HepG2 (cell line): ENCODE results near the gene LATS1. TPM values are rescaled to one million over a fixed set of nuclear protein-coding genes. Genes with fewer than 3 reads are reported as not detected.

Source experiments
- ATAC-seq: fragments of 200-7000 bp; cut with Tn5 transposase; 3 replicates; pipeline ENCODE4 v1.9.1; 2020; ENCODE audit warnings: mild to moderate bottlenecking, moderate library complexity
- BruUV-seq: library from RNA; stranded (reverse); fragments of 400-500 nt; replicated peaks from 2 replicates; lab custom pipeline; 2021; lab: Mats Ljungman, UMichigan
- CTCF ChIA-PET: fragments of 300-600 bp; formaldehyde crosslinking; extraction: SDS; loops from one replicate; lab custom pipeline; 2021; ENCODE audit warnings: low total read pairs, inconsistent platforms, low intra/inter-chr PET ratio; lab: Yijun Ruan, JAX
- POLR2A ChIA-PET: fragments of 350-600 bp; sonication (Branson Sonifier 250); formaldehyde crosslinking; loops from one replicate; lab custom pipeline; 2020; ENCODE audit warnings: antibody characterized with exemption, inconsistent platforms; lab: Yijun Ruan, JAX
- DNase-seq: peaks from one replicate; pipeline ENCODE4 v3.0.0-alpha.2; 2015; ENCODE audit warnings: low spot score
- FAIRE-seq: peaks from 3 replicates; lab custom pipeline; 2011; peaks lifted over from hg19 to GRCh38; lab: Jason Lieb, UNC
- H2AFZ ChIP-seq: one replicate; pipeline ENCODE4 v1.6.1; 2011; ENCODE audit warnings: low read length, inconsistent platforms
- H3K27ac ChIP-seq: fragments of 300-600 bp; 3 replicates; pipeline ENCODE4 v1.8.0; 2011; ENCODE audit warnings: mixed run types, mild to moderate bottlenecking, mixed read lengths, low read length, inconsistent platforms; ENCODE audit not compliant: insufficient read depth; ENCODE audit errors: extremely low read length
- H3K27me3 ChIP-seq, 2 experiments: fragments of 200-600 bp in 1 of 2; 2 replicates in 1 of 2; 3 replicates in 1 of 2; pipeline versions ENCODE4 v1.6.0 to v1.8.0; 2011; ENCODE audit warnings: low read length in 2 of 2, mild to moderate bottlenecking in 2 of 2, moderate library complexity in 2 of 2, inconsistent platforms in 1 of 2; ENCODE audit not compliant: insufficient read depth in 2 of 2, control insufficient read depth in 1 of 2
- H3K36me3 ChIP-seq, 2 experiments: fragments of 200-600 bp in 1 of 2; replicated peaks in 1 of 2; 2 replicates in 1 of 2; 3 replicates in 1 of 2; pipeline versions ENCODE4 v1.5.1 to v1.8.0; 2011; ENCODE audit warnings: low read length in 2 of 2, inconsistent platforms in 1 of 2; ENCODE audit not compliant: insufficient read depth in 2 of 2, control insufficient read depth in 1 of 2
- H3K4me1 ChIP-seq: 2 replicates; pipeline ENCODE4 v1.5.1; 2012; ENCODE audit warnings: low read length, inconsistent platforms; ENCODE audit not compliant: insufficient read depth
- H3K4me2 ChIP-seq: 2 replicates; pipeline ENCODE4 v1.6.0; 2011; ENCODE audit warnings: low read depth, low read length, inconsistent platforms
- H3K4me3 ChIP-seq, 3 experiments: fragments of 200-600 bp in 1 of 3; sonication (generic), shearing (Covaris generic) in 1 of 3; replicated peaks in 1 of 3; 2 replicates each; pipeline ENCODE4 v1.5.1; 2011 to 2016; ENCODE audit warnings: low read length in 3 of 3, inconsistent platforms in 2 of 3, low read depth in 2 of 3, mild to moderate bottlenecking in 2 of 3, control low read depth in 1 of 3, mixed read lengths in 1 of 3; ENCODE audit not compliant: insufficient read depth in 1 of 3
- H3K79me2 ChIP-seq: one replicate; pipeline ENCODE4 v1.6.1; 2011; ENCODE audit warnings: low read length, inconsistent platforms; ENCODE audit not compliant: insufficient read depth
- H3K9ac ChIP-seq: 2 replicates; pipeline ENCODE4 v1.6.0; 2011; ENCODE audit warnings: mild to moderate bottlenecking, low read depth, low read length, inconsistent platforms; ENCODE audit not compliant: insufficient read depth
- H3K9me3 ChIP-seq: 2 replicates; pipeline ENCODE4 v1.5.1; 2012; ENCODE audit warnings: mild to moderate bottlenecking, low read length
- H4K20me1 ChIP-seq: 2 replicates; pipeline ENCODE4 v1.6.0; 2011; ENCODE audit warnings: inconsistent platforms, mild to moderate bottlenecking, low read length, moderate library complexity; ENCODE audit not compliant: insufficient read depth
- GLI4 ChIP-seq: sonication (generic); formaldehyde crosslinking; IDR thresholded peaks from 2 replicates; pipeline ENCODE4 v1.5.1; 2020; ENCODE audit warnings: missing genetic modification reagents, mild to moderate bottlenecking, moderate library complexity, borderline replicate concordance
- KDM5B ChIP-seq: sonication (generic); formaldehyde crosslinking; IDR thresholded peaks from 2 replicates; pipeline ENCODE4 v1.4.0; 2020; ENCODE audit warnings: missing genetic modification reagents, mild to moderate bottlenecking, borderline replicate concordance
- MTA3 ChIP-seq: sonication (generic); formaldehyde crosslinking; IDR thresholded peaks from 2 replicates; pipeline ENCODE4 v1.4.0; 2020; ENCODE audit warnings: missing genetic modification reagents
- SMAD9 ChIP-seq: sonication (generic); formaldehyde crosslinking; IDR thresholded peaks from 2 replicates; pipeline ENCODE4 v1.5.1; 2020; ENCODE audit warnings: mild to moderate bottlenecking, missing genetic modification reagents
- SNAI1 ChIP-seq: sonication (generic); formaldehyde crosslinking; IDR thresholded peaks from 2 replicates; pipeline ENCODE4 v1.5.0; 2020; ENCODE audit warnings: mild to moderate bottlenecking, missing genetic modification reagents, borderline replicate concordance
- ZFP36L1 ChIP-seq: sonication (generic); formaldehyde crosslinking; IDR thresholded peaks from 2 replicates; pipeline ENCODE4 v1.8.0; 2022; ENCODE audit warnings: mild to moderate bottlenecking, missing genetic modification reagents, moderate library complexity
- ZFP62 ChIP-seq: sonication (generic); formaldehyde crosslinking; IDR thresholded peaks from 2 replicates; pipeline ENCODE4 v1.4.0; 2020; ENCODE audit warnings: missing genetic modification reagents
- ZKSCAN5 ChIP-seq: sonication (generic); formaldehyde crosslinking; IDR thresholded peaks from 2 replicates; pipeline ENCODE4 v1.5.1; 2020; ENCODE audit warnings: mild to moderate bottlenecking, missing genetic modification reagents
- WGBS: methylation state at CpG from one replicate; pipeline ENCODE4 v1.1.6; 2017; ENCODE audit warnings: low lambda C conversion rate; 5-methylcytosine and 5-hydroxymethylcytosine counted together
- in situ Hi-C: cut with HindIII; loops from 2 replicates; pipeline ENCODE4 v1.10.0; 2017; ENCODE audit warnings: low pct_unique_long_range_greater_than_20kb; ENCODE audit not compliant: extremely low pct_ligation_motif_present
- intact Hi-C: fragments of 100-400 bp; cut with micrococcal nuclease; formaldehyde crosslinking; loops from one replicate; pipeline ENCODE4 v1.10.0; 2022; ENCODE audit not compliant: unreplicated experiment
- polyA plus RNA-seq, 8 experiments: library from polyadenylated mRNA; depleted of rRNA in 3 of 8; stranded (reverse) in 7 of 8; unstranded in 1 of 8; fragments of >200 nt; fragmentation: Illumina TruSeq in 4 of 8; extraction: Trizol in 4 of 8; gene quantifications; 2 replicates each; pipeline versions ENCODE4 v1.2.1 to v1.2.3, GENCODE V29; 2011 to 2016; ENCODE audit warnings: low read depth in 4 of 8, missing spikeins in 1 of 8, mixed read lengths in 1 of 8; ENCODE audit not compliant: insufficient read depth in 1 of 8
- total RNA-seq, 5 experiments: library from RNA; depleted of rRNA; stranded (reverse); fragments of >200 nt; fragmentation: Illumina TruSeq; extraction: Trizol; gene quantifications; 2 replicates each; pipeline ENCODE4 v1.2.3, GENCODE V29; 2016; ENCODE audit warnings: low read depth in 1 of 5
- TF ChIP-seq, protein P1 (sequence below): sonication (generic); formaldehyde crosslinking; IDR thresholded peaks from 2 replicates; pipeline ENCODE4 v1.5.0; 2020; ENCODE audit warnings: mild to moderate bottlenecking, missing genetic modification reagents, moderate library complexity

Gene LATS1
- total and polyA plus RNA-seq, 2 of the 13 experiments (the other 11 are each of a cell fraction or from before 2014, with no cell fraction given), result 9.9 to 12.6 TPM

DNA sequence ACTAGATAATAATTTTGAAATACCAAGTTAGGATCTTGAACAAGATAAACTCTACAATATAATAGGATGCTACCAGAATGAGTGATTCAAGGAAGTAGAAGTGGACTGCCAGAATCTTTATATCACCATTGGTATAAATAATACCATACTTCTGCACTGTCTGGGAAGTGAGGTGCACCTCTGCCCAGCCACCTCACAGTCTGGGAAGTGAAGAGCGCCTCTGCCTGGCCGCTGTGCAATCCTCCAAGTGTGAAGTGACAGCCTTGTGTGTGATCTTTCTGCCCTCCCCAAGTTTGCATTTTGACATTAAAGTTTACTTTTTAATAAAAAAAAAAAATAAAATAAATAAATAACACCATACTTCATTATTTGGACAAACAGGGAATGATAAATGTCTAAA, 18.8 kb downstream of the LATS1 start:
- ChIA-PET POLR2A (interaction anchor here (1.9 kb wide), 1 partner anchor 19 kb away, joined by 5 read pairs; the partner anchor contains the start of gene LATS1), CTCF (no interaction called here)
- H3K4me2 ChIP-seq, result no peak overlapping the region
- no peak overlapping the region for H2AFZ ChIP-seq
- no peaks in the 10 kb centered on the region for H3K27me3 ChIP-seq
- in situ Hi-C loops (no loop called here), intact Hi-C loops (no loop called here)
- TF ChIP-seq KDM5B (CRISPR knock-in tag) (no peak), SNAI1 (no peak), SMAD9 (no peak), ZFP36L1 (CRISPR knock-in tag) (no peak), ZFP62 (CRISPR knock-in tag) (no peak), ZKSCAN5 (CRISPR knock-in tag) (no peak), GLI4 (CRISPR knock-in tag) (no peak), MTA3 (CRISPR knock-in tag) (no peak)
- TF ChIP-seq, protein P1, sequence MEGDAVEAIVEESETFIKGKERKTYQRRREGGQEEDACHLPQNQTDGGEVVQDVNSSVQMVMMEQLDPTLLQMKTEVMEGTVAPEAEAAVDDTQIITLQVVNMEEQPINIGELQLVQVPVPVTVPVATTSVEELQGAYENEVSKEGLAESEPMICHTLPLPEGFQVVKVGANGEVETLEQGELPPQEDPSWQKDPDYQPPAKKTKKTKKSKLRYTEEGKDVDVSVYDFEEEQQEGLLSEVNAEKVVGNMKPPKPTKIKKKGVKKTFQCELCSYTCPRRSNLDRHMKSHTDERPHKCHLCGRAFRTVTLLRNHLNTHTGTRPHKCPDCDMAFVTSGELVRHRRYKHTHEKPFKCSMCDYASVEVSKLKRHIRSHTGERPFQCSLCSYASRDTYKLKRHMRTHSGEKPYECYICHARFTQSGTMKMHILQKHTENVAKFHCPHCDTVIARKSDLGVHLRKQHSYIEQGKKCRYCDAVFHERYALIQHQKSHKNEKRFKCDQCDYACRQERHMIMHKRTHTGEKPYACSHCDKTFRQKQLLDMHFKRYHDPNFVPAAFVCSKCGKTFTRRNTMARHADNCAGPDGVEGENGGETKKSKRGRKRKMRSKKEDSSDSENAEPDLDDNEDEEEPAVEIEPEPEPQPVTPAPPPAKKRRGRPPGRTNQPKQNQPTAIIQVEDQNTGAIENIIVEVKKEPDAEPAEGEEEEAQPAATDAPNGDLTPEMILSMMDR (CRISPR knock-in tag), result peak; percentile 23; the same call in 1 of the 2 replicates
- DNase-seq (no peak), FAIRE-seq (no peak), ATAC-seq (no peak)
- peaks cover 25% of the 10 kb centered on the region for H4K20me1 ChIP-seq
- no peaks in the 10 kb centered on the region for H3K9me3 ChIP-seq
- H3K36me3 ChIP-seq, result peaks cover 14 to 62% of the 10 kb centered on the region in 2 experiments
- no peaks in the 10 kb centered on the region for H3K4me1 ChIP-seq
- H3K9ac ChIP-seq, result no peak overlapping the region
- peaks cover 67% of the 10 kb centered on the region for H3K79me2 ChIP-seq
- BruUV-seq, result no TSS peak
- 98% methylated on average over 2 of the region's 2 CpGs for WGBS
- H3K27ac ChIP-seq, result no peak overlapping the region
- no peak overlapping the region for H3K4me3 ChIP-seq
